ENCODE measurements around the gene GPN2.

GPN2 gene

DNA sequence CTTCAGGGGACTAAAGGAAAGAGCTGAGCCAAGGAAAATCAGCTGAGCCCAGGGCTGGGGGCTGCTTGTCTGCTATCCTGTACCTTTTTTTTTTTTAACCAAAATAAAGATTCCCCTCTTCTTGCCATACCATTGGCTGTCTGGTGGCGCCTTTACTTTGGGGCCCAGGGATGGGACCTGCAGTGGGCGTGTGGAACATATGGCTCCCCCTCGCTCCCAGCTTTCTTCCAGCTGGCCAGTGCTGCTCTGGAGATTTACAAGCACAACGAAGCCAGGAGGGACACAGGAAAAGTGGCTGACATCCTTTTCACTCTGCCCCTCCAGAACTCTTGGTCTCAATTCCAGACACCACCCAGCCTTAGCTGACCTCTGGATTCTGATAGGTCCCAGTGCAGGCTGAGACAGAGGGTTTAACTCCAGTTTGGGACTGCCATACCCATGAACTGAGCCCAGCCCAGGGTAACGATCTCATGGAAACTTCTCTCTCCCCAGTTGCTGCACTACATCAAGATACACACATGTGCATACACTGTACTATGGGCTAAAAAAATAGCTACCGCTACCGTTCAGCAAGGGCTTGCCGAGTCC is 32.5 kb downstream of the GPN2 start:
- H3K27me3 ChIP-seq (ENCODE audit: insufficient read depth, poor library complexity, severe bottlenecking): no peaks in the 10 kb centered on the region
- no peak for DNase-seq (ENCODE audit: low read depth in 1 of 2, low spot score in 1 of 2)
- no peak overlapping the region for H3K4me3 ChIP-seq (replicated peaks; ENCODE audit: insufficient read depth, low read length)
- H3K27ac ChIP-seq (replicated peaks): no peak overlapping the region
- TF ChIP-seq SPI1 (IDR thresholded peaks at IDR 0.05; ENCODE audit: borderline replicate concordance, low read depth): no peak
- no peak for TF ChIP-seq POLR2AphosphoS5 (IDR thresholded peaks at IDR 0.05; ENCODE audit: low read depth)

DNA sequence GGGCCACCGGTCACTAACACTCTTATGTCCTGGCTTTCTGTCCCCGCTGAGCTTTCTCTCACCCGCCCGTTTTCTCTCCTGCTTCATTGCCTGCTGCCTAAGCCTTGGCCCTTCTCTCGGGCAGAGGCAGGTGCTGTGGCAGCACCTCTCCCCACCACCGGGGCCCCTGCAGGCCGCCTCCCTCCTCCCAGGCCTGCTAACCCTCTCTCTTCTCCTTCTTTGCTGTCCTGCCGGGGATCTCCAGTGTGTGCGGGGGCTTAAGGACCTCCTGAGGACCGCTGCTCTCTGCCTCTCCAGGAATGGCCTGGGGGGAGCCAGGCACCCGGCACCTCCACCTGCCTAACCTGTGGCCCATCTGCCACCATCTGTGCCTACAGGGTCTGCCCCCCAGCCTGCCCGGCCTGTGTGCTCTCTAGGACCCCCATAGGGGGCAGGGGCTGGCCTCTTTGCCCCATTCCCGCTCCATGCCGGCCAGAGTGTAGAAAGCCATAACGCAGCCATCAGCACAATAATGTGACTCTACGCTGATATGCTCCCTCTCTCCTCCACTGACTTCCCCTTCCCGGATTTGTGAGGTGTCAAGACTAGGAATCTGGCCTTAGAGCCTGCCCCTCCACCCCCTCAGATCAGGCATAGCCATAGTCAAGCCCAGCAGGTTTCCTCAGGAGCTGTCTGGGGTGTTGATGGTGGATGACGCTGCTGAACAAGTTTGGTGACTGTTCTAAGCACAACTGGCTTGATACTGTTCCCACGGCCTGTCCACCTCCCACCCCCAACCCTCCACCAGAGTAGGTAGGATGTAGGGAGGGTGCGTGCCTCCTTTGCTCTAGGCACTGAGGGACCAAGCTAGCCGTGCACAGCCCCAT is 33.2 kb downstream of the GPN2 start:
- Histone ChIP-seq H3K27ac (replicated peaks) (no peak overlapping the region), H3K4me3 (replicated peaks; ENCODE audit: insufficient read depth, low read length) (no peak overlapping the region), H3K27me3 (ENCODE audit: insufficient read depth, poor library complexity, severe bottlenecking) (no peaks in the 10 kb centered on the region)
- no peak for TF ChIP-seq GABPA (IDR thresholded peaks at IDR 0.05; ENCODE audit: low read depth)
- no peak for TF ChIP-seq SPI1 (IDR thresholded peaks at IDR 0.05; ENCODE audit: borderline replicate concordance, low read depth)
- no peak for TF ChIP-seq POLR2AphosphoS5 (IDR thresholded peaks at IDR 0.05; ENCODE audit: low read depth)
- TF ChIP-seq, protein P1, sequence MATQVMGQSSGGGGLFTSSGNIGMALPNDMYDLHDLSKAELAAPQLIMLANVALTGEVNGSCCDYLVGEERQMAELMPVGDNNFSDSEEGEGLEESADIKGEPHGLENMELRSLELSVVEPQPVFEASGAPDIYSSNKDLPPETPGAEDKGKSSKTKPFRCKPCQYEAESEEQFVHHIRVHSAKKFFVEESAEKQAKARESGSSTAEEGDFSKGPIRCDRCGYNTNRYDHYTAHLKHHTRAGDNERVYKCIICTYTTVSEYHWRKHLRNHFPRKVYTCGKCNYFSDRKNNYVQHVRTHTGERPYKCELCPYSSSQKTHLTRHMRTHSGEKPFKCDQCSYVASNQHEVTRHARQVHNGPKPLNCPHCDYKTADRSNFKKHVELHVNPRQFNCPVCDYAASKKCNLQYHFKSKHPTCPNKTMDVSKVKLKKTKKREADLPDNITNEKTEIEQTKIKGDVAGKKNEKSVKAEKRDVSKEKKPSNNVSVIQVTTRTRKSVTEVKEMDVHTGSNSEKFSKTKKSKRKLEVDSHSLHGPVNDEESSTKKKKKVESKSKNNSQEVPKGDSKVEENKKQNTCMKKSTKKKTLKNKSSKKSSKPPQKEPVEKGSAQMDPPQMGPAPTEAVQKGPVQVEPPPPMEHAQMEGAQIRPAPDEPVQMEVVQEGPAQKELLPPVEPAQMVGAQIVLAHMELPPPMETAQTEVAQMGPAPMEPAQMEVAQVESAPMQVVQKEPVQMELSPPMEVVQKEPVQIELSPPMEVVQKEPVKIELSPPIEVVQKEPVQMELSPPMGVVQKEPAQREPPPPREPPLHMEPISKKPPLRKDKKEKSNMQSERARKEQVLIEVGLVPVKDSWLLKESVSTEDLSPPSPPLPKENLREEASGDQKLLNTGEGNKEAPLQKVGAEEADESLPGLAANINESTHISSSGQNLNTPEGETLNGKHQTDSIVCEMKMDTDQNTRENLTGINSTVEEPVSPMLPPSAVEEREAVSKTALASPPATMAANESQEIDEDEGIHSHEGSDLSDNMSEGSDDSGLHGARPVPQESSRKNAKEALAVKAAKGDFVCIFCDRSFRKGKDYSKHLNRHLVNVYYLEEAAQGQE (IDR thresholded peaks at IDR 0.05; ENCODE audit: insufficient replicate concordance, low read depth): no peak
- TF ChIP-seq, protein P2, sequence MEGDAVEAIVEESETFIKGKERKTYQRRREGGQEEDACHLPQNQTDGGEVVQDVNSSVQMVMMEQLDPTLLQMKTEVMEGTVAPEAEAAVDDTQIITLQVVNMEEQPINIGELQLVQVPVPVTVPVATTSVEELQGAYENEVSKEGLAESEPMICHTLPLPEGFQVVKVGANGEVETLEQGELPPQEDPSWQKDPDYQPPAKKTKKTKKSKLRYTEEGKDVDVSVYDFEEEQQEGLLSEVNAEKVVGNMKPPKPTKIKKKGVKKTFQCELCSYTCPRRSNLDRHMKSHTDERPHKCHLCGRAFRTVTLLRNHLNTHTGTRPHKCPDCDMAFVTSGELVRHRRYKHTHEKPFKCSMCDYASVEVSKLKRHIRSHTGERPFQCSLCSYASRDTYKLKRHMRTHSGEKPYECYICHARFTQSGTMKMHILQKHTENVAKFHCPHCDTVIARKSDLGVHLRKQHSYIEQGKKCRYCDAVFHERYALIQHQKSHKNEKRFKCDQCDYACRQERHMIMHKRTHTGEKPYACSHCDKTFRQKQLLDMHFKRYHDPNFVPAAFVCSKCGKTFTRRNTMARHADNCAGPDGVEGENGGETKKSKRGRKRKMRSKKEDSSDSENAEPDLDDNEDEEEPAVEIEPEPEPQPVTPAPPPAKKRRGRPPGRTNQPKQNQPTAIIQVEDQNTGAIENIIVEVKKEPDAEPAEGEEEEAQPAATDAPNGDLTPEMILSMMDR (IDR thresholded peaks at IDR 0.05; ENCODE audit: insufficient read depth, low read length): no peak
- no peak for DNase-seq (ENCODE audit: low read depth in 1 of 2, low spot score in 1 of 2)

DNA sequence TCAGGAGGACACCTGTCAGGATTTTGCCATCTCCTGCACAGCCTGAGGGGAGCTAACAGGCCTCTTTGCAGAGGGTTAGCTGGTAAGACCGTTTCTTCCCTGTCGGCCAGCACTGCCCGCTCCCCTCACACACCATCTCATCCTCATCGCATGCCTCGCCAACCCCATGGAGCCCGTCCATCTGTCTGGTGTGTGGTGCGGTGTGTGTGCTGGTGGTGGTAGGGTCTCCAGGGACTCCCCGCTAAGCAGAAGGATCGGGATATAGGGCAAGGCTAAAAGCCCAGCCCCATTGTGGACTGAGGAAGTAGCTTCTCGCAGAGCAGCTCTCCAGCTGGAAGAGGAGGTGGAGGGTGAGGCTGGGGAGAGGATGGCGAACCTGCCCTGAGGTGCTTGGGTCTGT is 33.9 kb downstream of the GPN2 start:
- DNase-seq (ENCODE audit: low read depth in 1 of 2, low spot score in 1 of 2): no peak
- TF ChIP-seq, protein P2 (IDR thresholded peaks at IDR 0.05; ENCODE audit: insufficient read depth, low read length): no peak
- TF ChIP-seq GABPA (IDR thresholded peaks at IDR 0.05; ENCODE audit: low read depth) (no peak), POLR2AphosphoS5 (IDR thresholded peaks at IDR 0.05; ENCODE audit: low read depth) (no peak), SPI1 (IDR thresholded peaks at IDR 0.05; ENCODE audit: borderline replicate concordance, low read depth) (no peak)
- TF ChIP-seq, protein P1 (IDR thresholded peaks at IDR 0.05; ENCODE audit: insufficient replicate concordance, low read depth): no peak

DNA sequence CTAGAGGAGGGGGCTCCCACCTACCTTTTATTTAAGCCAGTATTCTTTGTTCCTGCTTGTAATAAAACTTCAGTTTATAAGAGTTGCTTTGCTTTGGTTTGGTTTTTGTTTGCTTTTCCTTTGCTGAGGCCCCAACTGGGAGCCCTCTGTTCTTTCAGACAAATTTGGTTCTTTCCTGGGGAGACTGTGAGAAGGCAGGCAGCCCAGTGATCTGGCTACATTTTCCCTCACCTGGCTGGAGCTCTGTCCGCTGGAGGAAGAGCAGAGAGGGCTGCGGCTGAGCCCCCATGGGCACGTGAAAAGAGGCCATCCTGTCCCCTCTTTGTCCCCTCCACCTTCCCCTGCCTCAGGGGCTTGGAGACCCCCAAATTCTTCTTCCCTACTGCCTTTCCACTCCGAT is 34.4 kb downstream of the GPN2 start:
- TF ChIP-seq, protein P2 (IDR thresholded peaks at IDR 0.05; ENCODE audit: insufficient read depth, low read length): no peak
- TF ChIP-seq POLR2AphosphoS5 (IDR thresholded peaks at IDR 0.05; ENCODE audit: low read depth): no peak
- TF ChIP-seq, protein P1 (IDR thresholded peaks at IDR 0.05; ENCODE audit: insufficient replicate concordance, low read depth): no peak
- no peak for TF ChIP-seq GABPA (IDR thresholded peaks at IDR 0.05; ENCODE audit: low read depth)
- TF ChIP-seq SPI1 (IDR thresholded peaks at IDR 0.05; ENCODE audit: borderline replicate concordance, low read depth): no peak
- Histone ChIP-seq H3K27ac (replicated peaks) (no peak overlapping the region), H3K27me3 (ENCODE audit: insufficient read depth, poor library complexity, severe bottlenecking) (no peaks in the 10 kb centered on the region), H3K4me3 (replicated peaks; ENCODE audit: insufficient read depth, low read length) (no peak overlapping the region)
- no peak for DNase-seq (ENCODE audit: low read depth in 1 of 2, low spot score in 1 of 2)

More for the DNA sequence above, 33.9 kb downstream of the GPN2 start:
- Histone ChIP-seq H3K27ac (replicated peaks) (no peak overlapping the region), H3K27me3 (ENCODE audit: insufficient read depth, poor library complexity, severe bottlenecking) (no peaks in the 10 kb centered on the region), H3K4me3 (replicated peaks; ENCODE audit: insufficient read depth, low read length) (no peak overlapping the region)
